ENCODE results near the gene GIT2. TPM values are rescaled to one million over a fixed set of nuclear protein-coding genes. Genes with fewer than 3 reads are reported as not detected.
A peak's percentile ranks its signal among the peaks of the same experiment; 100 is the strongest.

Gene GIT2
- 10 to 100 TPM; 41.3 to 53.1 (median 42.6) TPM for total RNA-seq

- Histone ChIP-seq H3K27me3 (no peaks in the 10 kb centered on the region), H3K9me3 (no peaks in the 10 kb centered on the region), H3K4me1 (peaks cover 0 to 4% of the 10 kb centered on the region in 2 donors), H3K36me3 (no peaks in the 10 kb centered on the region), H3K4me3 (peak within 1 kb of the TSS; percentile 92 to 99 (median 99)), H3K27ac (peak within 1 kb of the TSS; percentile 69 to 79)
- intact Hi-C loops (cut with DNase I; ENCODE audit: low total_unique reads), result no loop called here
- TF ChIP-seq POLR2A (IDR thresholded peaks at IDR 0.05), result no peak
- no peak for TF ChIP-seq CTCF (IDR thresholded peaks at IDR 0.05)
- peak; percentile 66 to 83 (median 68) for TF ChIP-seq POLR2AphosphoS5 (IDR thresholded peaks at IDR 0.05)
- DNase-seq (ENCODE audit: low spot score in 2 of 2), result peak; percentile 89 to 91
These were observed at the start of gene GIT2 for GRCh38 chr12:109995686-109996482. TSS of gene GIT2 (minus strand) at chr12:109996368. CDS start at chr12:109996224, 144 bp downstream.

- peaks cover 0 to 5% of the 10 kb centered on the region in 2 donors for H3K4me1 ChIP-seq
- no peaks in the 10 kb centered on the region for H3K9me3 ChIP-seq
- no peaks in the 10 kb centered on the region for H3K27me3 ChIP-seq
- peak overlapping the region in 1 of 2 donors; percentile 35 for H3K27ac ChIP-seq
- H3K36me3 ChIP-seq, result no peaks in the 10 kb centered on the region
- intact Hi-C loops (cut with DNase I; ENCODE audit: low total_unique reads), result no loop called here
- no peak for DNase-seq (ENCODE audit: low spot score in 2 of 2)
- H3K4me3 ChIP-seq, result no peak overlapping the region
- TF ChIP-seq POLR2AphosphoS5 (IDR thresholded peaks at IDR 0.05) (no peak), POLR2A (IDR thresholded peaks at IDR 0.05) (no peak), CTCF (IDR thresholded peaks at IDR 0.05) (no peak)
These were observed 46.1 kb upstream of the GIT2 start for GRCh38 chr12:110042264-110042663.

GRCh38 chr12:110039085-110039807, 43.1 kb upstream of the GIT2 start:
- peak overlapping the region; percentile 83 to 85 for H3K27ac ChIP-seq
- intact Hi-C loops (cut with DNase I; ENCODE audit: low total_unique reads), result no loop called here
- H3K4me1 ChIP-seq, result no peaks in the 10 kb centered on the region
- H3K36me3 ChIP-seq, result no peaks in the 10 kb centered on the region
- H3K27me3 ChIP-seq, result no peaks in the 10 kb centered on the region
- no peak overlapping the region for H3K4me3 ChIP-seq
- H3K9me3 ChIP-seq, result no peaks in the 10 kb centered on the region
- TF ChIP-seq POLR2A (IDR thresholded peaks at IDR 0.05) (no peak), CTCF (IDR thresholded peaks at IDR 0.05) (no peak), POLR2AphosphoS5 (IDR thresholded peaks at IDR 0.05) (no peak)
- peak in 1 of 2 donors; percentile 40 for DNase-seq (ENCODE audit: low spot score in 2 of 2)

- intact Hi-C loops (cut with DNase I; ENCODE audit: low total_unique reads), result no loop called here
These were observed 42.5 kb upstream of the GIT2 start for GRCh38 chr12:110038741-110039084.

More at GRCh38 chr12:110038741-110039084, 42.5 kb upstream of the GIT2 start:
- no peaks in the 10 kb centered on the region for H3K9me3 ChIP-seq
- no peaks in the 10 kb centered on the region for H3K27me3 ChIP-seq
- H3K4me3 ChIP-seq, result no peak overlapping the region
- TF ChIP-seq POLR2A (IDR thresholded peaks at IDR 0.05), result no peak
- no peak for TF ChIP-seq POLR2AphosphoS5 (IDR thresholded peaks at IDR 0.05)
- TF ChIP-seq CTCF (IDR thresholded peaks at IDR 0.05), result no peak
- no peaks in the 10 kb centered on the region for H3K4me1 ChIP-seq
- peak overlapping the region; percentile 72 to 85 for H3K27ac ChIP-seq
- no peak for DNase-seq (ENCODE audit: low spot score in 2 of 2)
- H3K36me3 ChIP-seq, result no peaks in the 10 kb centered on the region

All from breast epithelium (tissue), 4 donors.